Keratinocyte (primary cell): Measurements from ENCODE around the gene SHROOM4.

Experiments
- EZH2 ChIP-seq: IDR thresholded peaks from one replicate; pipeline ENCODE4 v1.6.1; 2012; ENCODE audit warnings: inconsistent platforms, mild to moderate bottlenecking, low read length, moderate library complexity
- TF ChIP-seq, protein P1 (sequence below), 3 experiments: IDR thresholded peaks in 1 of 3; conservative IDR thresholded peaks in 1 of 3; optimal IDR thresholded peaks in 1 of 3; 2 replicates in 2 of 3; 3 replicates in 1 of 3; pipeline versions ENCODE3 to v1.5.1; 2011; ENCODE audit warnings: low read length in 3 of 3, mild to moderate bottlenecking in 3 of 3, moderate library complexity in 2 of 3, control low read depth in 1 of 3, inconsistent platforms in 1 of 3; ENCODE audit not compliant: insufficient read depth in 2 of 3; ENCODE audit errors: extremely low read depth in 1 of 3

DNA sequence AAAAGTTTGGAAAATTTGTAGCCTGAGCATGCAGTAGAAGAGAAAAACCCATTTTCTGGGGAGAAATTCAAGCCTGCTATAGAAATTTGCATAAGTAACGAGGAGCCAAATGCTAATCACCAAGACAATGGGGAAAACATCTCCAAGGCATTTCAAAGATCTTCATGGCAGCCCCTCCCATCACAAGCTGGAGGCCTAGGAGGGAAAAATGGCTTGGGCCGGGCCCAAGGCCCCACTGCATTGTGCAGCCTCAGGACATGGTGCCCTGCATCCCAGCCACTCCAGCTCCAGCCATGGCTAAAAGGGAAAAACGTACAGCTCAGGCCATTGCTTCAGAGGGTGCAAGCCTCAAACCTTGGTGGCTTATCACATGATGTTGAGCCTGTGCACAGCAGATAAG, 87.7 kb downstream of the SHROOM4 start:
- TF ChIP-seq, protein P1, sequence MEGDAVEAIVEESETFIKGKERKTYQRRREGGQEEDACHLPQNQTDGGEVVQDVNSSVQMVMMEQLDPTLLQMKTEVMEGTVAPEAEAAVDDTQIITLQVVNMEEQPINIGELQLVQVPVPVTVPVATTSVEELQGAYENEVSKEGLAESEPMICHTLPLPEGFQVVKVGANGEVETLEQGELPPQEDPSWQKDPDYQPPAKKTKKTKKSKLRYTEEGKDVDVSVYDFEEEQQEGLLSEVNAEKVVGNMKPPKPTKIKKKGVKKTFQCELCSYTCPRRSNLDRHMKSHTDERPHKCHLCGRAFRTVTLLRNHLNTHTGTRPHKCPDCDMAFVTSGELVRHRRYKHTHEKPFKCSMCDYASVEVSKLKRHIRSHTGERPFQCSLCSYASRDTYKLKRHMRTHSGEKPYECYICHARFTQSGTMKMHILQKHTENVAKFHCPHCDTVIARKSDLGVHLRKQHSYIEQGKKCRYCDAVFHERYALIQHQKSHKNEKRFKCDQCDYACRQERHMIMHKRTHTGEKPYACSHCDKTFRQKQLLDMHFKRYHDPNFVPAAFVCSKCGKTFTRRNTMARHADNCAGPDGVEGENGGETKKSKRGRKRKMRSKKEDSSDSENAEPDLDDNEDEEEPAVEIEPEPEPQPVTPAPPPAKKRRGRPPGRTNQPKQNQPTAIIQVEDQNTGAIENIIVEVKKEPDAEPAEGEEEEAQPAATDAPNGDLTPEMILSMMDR (optimal IDR thresholded peaks at IDR 0.05 in 1 of 3, IDR thresholded peaks at IDR 0.05 in 1 of 3, conservative IDR thresholded peaks at IDR 0.05 in 1 of 3; ENCODE audit: extremely low read depth in 1 of 3, insufficient read depth in 2 of 3, low read length in 3 of 3) = no peak
- TF ChIP-seq EZH2 = no peak
